Left ventricle myocardium superior (tissue), 1 donor: ENCODE measurements around the gene CTNNA3. TPM values are rescaled to one million over a fixed set of nuclear protein-coding genes. Genes with fewer than 3 reads are reported as not detected.

Experiments used
- ATAC-seq: fragments of 200-7000 bp; cut with Tn5 transposase; one replicate; pipeline ENCODE4 v1.9.1; 2020; ENCODE audit warnings: mild to moderate bottlenecking, moderate library complexity
- DNase-seq: peaks from one replicate; pipeline ENCODE4 v3.0.0-alpha.2; 2020
- intact Hi-C: fragments of 100-400 bp; cut with micrococcal nuclease; formaldehyde crosslinking; loops from one replicate; pipeline ENCODE4 v1.11.0; 2022
- total RNA-seq: library from RNA; stranded (reverse); fragmentation: NEBNext Ultra II Directional; extraction: Animal tissue kit (Norgen Biotek cat#: 25700); gene quantifications from one replicate; pipeline ENCODE4 v1.2.1, GENCODE V29; 2021
- donor health status: DM: no; HTN: yes; CAD: no; lungs with severe emphysema.

CTNNA3 gene
- total RNA-seq, 1 donor from 2014 or later, result 130 TPM

GRCh38 chr10:66822801-66823200 lies 873.2 kb downstream of the CTNNA3 start:
- ATAC-seq (peak; percentile 25), DNase-seq (peak; percentile 27)
- intact Hi-C loops, result no loop called here

DNA sequence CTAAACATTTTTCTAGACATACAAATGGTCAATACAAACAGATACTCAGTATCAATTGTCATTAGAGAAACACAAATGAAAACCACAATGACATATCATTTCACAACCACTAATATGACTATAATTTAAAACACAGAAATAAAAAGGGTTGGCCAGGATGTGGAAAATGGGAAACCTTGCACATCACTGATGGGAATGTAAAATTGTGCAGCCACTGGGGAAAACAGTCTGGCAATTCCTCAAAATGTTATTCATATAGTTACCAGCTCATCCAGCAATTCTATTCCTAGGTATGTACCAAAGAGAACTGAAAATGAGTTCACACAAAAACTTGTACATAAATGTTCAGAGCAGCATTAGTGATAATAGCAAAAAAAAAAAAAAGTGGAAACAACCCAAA lies 876.3 kb downstream of the CTNNA3 start:
- no peak for DNase-seq
- no peak for ATAC-seq

GRCh38 chr10:66813122-66813521 lies 882.9 kb downstream of the CTNNA3 start:
- ATAC-seq (no peak), DNase-seq (no peak)
- intact Hi-C loops, result no loop called here

More for the DNA sequence above, 876.3 kb downstream of the CTNNA3 start:
- intact Hi-C loops, result no loop called here

DNA sequence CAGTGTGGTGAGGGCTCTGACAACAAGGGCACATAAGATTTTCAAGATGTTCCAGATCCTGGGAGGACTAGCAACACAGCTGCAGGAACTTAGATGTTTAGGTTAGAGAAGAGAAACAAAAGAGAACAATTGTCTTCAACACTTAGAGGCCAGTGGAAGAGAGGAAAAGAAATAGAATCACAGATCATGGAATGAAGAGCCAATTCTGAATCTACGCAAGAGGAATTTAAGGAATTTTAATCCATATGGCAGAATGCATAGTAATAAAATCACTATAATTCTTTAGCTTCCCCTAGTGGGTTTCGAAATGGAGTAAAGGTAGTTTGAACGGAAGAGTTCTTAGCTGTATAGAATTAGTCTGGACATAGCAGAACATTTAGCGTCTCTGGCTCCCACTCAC lies 884.8 kb downstream of the CTNNA3 start:
- ATAC-seq (no peak), DNase-seq (no peak)
- intact Hi-C loops, result no loop called here

- no peak for DNase-seq
- no peak for ATAC-seq
- intact Hi-C loops, result no loop called here
These were observed 886.6 kb downstream of the CTNNA3 start for GRCh38 chr10:66809402-66809801.

DNA sequence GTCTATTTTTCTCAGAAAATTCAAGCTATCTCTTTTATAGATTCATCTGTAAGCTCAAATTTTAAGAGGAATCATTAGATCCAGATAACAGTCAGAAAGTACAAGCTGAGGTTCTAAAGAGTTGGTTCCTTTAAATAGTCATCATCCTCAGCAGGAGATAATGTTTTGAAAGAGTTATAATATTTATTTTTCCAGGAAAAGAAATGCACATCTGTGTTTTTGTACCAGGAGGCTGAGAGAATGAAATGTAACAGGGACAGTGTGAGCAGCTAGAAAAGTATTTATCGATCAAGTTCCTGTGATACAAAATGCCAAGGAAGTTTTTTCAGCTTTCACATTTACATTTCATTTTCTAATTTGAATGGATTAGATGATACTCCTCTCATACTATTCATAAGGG lies 890.4 kb downstream of the CTNNA3 start:
- intact Hi-C loops, result no loop called here
- ATAC-seq, result no peak
- no peak for DNase-seq

DNA sequence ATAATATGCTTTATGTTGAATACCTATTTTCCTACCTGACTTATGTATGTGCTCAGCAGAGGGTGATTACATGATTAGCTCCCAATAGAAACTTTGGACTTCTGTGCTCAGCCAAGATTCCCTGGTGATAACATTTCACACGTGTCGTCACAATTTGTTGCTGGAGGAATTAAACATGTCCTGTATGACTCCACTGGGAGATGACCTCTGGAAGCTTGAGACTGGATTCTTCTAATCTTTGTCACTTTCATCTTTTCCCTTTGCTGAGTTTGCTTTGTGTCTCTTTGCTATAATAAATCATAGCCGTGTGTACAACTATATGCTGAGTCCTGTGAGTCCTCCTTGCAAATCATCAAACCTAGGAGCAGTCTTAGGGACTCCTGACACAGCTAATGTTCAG lies 891.0 kb downstream of the CTNNA3 start:
- intact Hi-C loops, result no loop called here
- ATAC-seq (no peak), DNase-seq (no peak)

GRCh38 chr10:66803174-66803573 lies 892.8 kb downstream of the CTNNA3 start:
- no peak for DNase-seq
- intact Hi-C loops, result no loop called here
- ATAC-seq, result no peak

DNA sequence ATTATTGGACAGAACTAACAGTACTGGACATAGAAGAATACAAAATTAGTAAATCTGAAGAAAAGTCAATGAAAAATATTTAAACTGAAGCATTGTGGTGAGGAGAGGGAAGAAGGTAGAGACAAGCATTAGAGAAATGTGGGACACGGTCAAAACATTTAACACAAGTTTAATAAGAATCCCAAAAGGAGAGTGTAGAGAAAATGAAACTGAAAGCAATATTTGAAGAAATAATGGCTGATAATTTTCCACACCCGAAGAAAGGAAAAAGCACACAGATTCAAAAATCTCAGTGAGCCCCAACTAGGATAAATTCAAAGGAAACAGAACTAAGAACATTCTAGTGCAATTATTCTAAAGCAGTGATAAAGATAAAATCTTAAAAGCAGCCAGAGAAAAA lies 896.5 kb downstream of the CTNNA3 start:
- DNase-seq (no peak), ATAC-seq (no peak)

DNA sequence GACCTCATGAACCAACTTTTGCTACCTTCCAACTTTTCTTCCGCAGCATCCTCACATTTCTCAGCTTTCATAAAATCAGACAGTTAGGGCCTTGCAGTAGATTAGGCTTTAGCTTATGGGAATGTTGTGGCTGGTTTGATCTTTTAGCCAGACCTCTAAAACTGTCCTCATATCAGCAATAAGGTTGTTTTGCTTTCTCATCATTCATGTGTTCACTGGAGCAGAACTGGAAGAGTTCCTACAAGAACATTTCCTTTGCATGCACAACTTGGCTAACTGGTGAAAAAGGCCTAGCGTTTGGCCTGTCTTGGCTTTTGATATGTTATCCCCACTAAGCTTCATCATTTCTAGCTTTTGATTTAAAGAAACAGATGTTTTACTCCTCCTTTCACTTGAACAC lies 900.1 kb downstream of the CTNNA3 start:
- intact Hi-C loops, result no loop called here
- ATAC-seq (no peak), DNase-seq (no peak)

More for the DNA sequence above, 896.5 kb downstream of the CTNNA3 start:
- intact Hi-C loops, result no loop called here

DNA sequence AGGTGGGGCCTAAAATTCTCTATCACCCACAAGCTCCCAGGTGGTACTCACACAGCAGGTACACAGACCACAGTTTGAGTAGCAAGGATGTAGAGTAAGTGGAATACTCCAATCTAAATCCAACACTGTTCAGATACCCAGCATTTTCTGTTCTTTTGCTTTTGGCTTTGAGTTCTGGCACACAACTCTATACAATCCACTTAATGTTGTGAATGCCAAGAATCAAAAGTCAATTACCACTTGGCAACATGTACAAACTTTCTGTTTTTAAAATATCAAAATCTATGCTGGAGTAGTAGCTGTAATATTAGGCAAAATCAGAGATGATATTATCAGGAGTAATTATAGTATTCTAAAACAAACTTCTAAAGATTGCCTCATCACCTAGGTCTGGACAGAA lies 903.6 kb downstream of the CTNNA3 start:
- DNase-seq (no peak), ATAC-seq (no peak)
- intact Hi-C loops, result no loop called here

GRCh38 chr10:66788178-66788987 lies 907.6 kb downstream of the CTNNA3 start:
- DNase-seq, result no peak
- intact Hi-C loops, result no loop called here
- ATAC-seq, result no peak

GRCh38 chr10:66786709-66787108 lies 909.3 kb downstream of the CTNNA3 start:
- intact Hi-C loops, result no loop called here
- ATAC-seq (no peak), DNase-seq (no peak)

GRCh38 chr10:66784770-66785169 lies 911.2 kb downstream of the CTNNA3 start:
- intact Hi-C loops, result no loop called here
- DNase-seq (no peak), ATAC-seq (no peak)

GRCh38 chr10:66783316-66783715 lies 912.7 kb downstream of the CTNNA3 start:
- intact Hi-C loops, result no loop called here
- ATAC-seq, result no peak
- DNase-seq, result no peak

DNA sequence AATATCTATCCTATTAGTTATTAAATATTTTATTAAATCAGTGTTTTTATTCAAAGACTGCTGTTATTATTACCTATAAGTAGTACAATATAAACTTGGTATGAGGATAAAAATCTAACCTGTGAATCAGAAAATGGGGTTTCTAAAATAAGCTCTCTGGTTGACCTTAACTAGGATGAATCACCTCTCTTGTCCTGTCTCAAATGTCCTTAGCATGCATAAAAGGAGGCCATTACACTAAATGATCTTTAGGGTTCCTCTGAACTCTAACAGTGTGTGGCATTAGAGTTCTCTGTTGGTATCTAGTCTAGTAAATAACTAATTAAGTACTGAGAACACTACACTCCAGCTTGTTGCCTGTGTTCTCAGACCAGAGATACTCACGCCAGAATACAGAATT lies 913.2 kb downstream of the CTNNA3 start:
- DNase-seq (no peak), ATAC-seq (no peak)
- intact Hi-C loops, result no loop called here

DNA sequence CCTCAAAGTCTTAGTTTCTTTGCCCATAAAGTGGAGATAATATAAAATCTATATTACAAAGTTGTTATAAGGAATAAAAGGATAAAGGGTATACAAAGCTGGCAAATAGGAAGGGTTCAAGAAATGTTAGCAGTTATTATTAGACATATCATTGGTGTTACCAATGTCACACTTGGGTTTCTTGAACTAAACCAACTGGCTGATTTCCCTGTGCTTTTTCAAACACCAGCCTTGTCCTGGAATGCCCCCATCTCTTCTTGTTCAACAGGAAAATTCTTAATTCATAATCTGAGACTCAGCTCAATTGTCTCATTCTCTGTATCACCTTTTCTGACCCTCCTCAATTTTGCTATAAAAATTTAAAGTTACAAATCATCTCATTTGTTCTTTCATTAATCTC lies 913.9 kb downstream of the CTNNA3 start:
- no peak for DNase-seq
- intact Hi-C loops, result no loop called here
- ATAC-seq, result no peak

DNA sequence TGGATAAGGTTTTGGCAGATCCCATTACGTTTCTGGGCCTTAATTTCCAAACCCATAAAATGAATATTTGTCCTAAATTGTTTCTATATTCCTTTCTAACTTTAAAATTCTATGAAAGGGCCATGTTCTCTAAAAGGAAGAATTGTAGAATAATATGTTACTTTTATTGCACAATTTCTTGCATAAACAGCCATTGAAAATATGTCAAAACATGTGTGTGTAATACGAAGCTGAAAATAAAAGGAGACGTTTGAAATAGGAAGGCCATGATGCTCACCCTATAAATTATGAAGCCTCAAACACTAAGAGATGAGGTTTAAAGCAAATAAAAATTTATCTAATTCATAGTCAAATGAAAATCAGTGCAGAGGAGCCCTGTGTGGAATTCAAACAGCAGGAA lies 915.2 kb downstream of the CTNNA3 start:
- DNase-seq (no peak), ATAC-seq (no peak)
- intact Hi-C loops, result no loop called here

DNA sequence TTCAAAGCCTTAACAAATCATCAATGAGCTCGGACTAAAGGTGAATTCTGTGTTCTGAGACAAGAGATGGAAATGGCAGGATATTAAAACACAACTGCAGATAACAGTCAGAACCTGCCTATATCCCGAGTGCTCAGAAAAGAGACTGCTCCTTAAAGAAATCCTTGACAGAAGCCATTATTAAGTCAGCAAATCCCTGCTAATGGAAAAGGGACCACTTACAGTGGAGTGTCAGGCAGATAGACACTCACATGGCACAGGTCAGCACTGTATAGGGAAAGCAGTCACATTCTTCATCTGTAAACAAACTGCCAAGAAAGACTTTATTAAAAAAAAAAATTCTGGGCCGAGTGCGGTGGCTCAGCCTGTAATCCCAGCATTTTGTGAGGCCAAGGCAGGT lies 917.6 kb downstream of the CTNNA3 start:
- intact Hi-C loops, result no loop called here
- ATAC-seq, result no peak
- DNase-seq, result no peak

DNA sequence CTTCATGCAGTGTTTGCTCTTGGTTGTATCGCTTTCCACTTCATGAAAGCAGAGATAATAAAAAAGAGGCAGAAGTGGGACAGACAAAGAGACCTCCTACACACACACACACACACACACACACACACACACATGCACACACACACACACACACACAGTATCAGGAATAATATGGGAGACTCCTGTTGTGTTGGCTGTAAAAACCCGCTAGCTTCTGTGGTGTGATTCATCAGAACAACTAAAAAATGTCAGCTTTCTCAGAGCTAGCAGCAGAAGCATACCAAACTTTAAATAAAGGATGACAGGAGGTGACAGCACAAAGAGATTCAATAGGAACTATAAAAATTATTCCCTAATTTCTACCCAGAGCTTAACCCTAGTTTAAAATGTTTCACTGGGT lies 918.3 kb downstream of the CTNNA3 start:
- intact Hi-C loops, result no loop called here
- DNase-seq (no peak), ATAC-seq (no peak)

DNA sequence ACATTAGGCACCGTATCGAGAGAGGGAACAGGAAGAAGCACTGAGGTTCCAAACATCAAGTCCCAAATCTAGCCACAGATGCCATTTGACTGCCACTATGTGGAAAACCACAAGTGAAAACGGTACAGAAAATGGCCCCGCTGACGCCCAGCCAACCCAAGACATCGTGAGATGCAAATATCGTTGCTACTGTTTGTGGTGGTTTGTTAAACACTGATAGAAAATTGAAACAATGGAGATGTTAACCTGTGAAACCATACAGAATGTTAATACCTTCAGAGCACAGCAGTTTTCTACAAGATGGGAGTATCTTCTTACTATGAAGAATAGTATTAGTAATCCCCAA lies 922.5 kb downstream of the CTNNA3 start:
- DNase-seq (no peak), ATAC-seq (no peak)
- intact Hi-C loops, result no loop called here
